Measurements from ENCODE around the gene COG3.
"Not testable (repeated sequence)": the region's sequence is repeated elsewhere in the genome, so short reads cannot be mapped to it uniquely, and the experiment has no call there.

Gene COG3

GRCh38 chr13:45464687-45465453, at the start of gene COG3:
Gene COG3, plus strand, starts transcription at chr13:45464939. Its CDS starts 98 bp downstream, at chr13:45465037.
- peak; percentile 97 for ATAC-seq

- ATAC-seq: no peak
These were observed 49.6 kb upstream of the COG3 start for GRCh38 chr13:45415112-45415511.

GRCh38 chr13:45416516-45417128, 48.1 kb upstream of the COG3 start:
- no peak for ATAC-seq

- ATAC-seq: peak; percentile 97
These were observed 46.8 kb upstream of the COG3 start, which contains the start of gene SLC25A30 for GRCh38 chr13:45417790-45418534. Gene SLC25A30, minus strand, starts transcription at chr13:45418373. Its CDS starts 6,948 bp downstream, at chr13:45411425.

- ATAC-seq: not testable (repeated sequence)
These were observed 45.4 kb upstream of the COG3 start for GRCh38 chr13:45419389-45419788.

GRCh38 chr13:45419945-45420344, 44.8 kb upstream of the COG3 start:
- ATAC-seq: no peak

- no peak for ATAC-seq
These were observed 41.9 kb upstream of the COG3 start for GRCh38 chr13:45422731-45423292.

- ATAC-seq: not testable (repeated sequence)
These were observed 38.5 kb upstream of the COG3 start for GRCh38 chr13:45426056-45426841.

- no peak for ATAC-seq
These were observed 31.9 kb upstream of the COG3 start for GRCh38 chr13:45432737-45433380.

- no peak for ATAC-seq
These were observed 31.4 kb upstream of the COG3 start for GRCh38 chr13:45433381-45433790.

- no peak for ATAC-seq
These were observed 30.0 kb upstream of the COG3 start for GRCh38 chr13:45434556-45435371.

GRCh38 chr13:45436332-45436731, 28.4 kb upstream of the COG3 start:
- no peak for ATAC-seq

- ATAC-seq: no peak
These were observed 27.8 kb upstream of the COG3 start for GRCh38 chr13:45436953-45437352.

GRCh38 chr13:45437947-45438346, 26.8 kb upstream of the COG3 start:
- ATAC-seq: no peak

GRCh38 chr13:45439008-45439407, 25.7 kb upstream of the COG3 start:
- no peak for ATAC-seq

- no peak for ATAC-seq
These were observed 24.8 kb upstream of the COG3 start for GRCh38 chr13:45439781-45440462.

GRCh38 chr13:45441633-45442032, 23.1 kb upstream of the COG3 start:
- ATAC-seq: peak; percentile 36 to 61

- ATAC-seq: no peak
These were observed 19.7 kb upstream of the COG3 start for GRCh38 chr13:45445053-45445452.

GRCh38 chr13:45446181-45446580, 18.6 kb upstream of the COG3 start:
- ATAC-seq: no peak

- no peak for ATAC-seq
These were observed 17.6 kb upstream of the COG3 start for GRCh38 chr13:45447050-45447661.

Measured in activated CD4-positive, CD25-positive, alpha-beta regulatory T cell treated with anti-CD3 and anti-CD28 coated beads, Interleukin-2, amount 50 U/mL, for 24 hours (primary cell).